ENCODE measurements around the gene LAMB4.
"Not testable (repeated sequence)": the region's sequence is repeated elsewhere in the genome, so short reads cannot be mapped to it uniquely, and the experiment has no call there.

Gene LAMB4

GRCh38 chr7:108037741-108038140, 92.4 kb downstream of the LAMB4 start:
- DNase-seq, result no peak

GRCh38 chr7:108037140-108037539, 93.0 kb downstream of the LAMB4 start:
- peak; percentile 90 for DNase-seq

GRCh38 chr7:108034586-108034985, 95.6 kb downstream of the LAMB4 start:
- DNase-seq, result no peak

- no peak for DNase-seq
Measured at GRCh38 chr7:108033776-108034497, 96.2 kb downstream of the LAMB4 start.

GRCh38 chr7:108033309-108033708, 96.9 kb downstream of the LAMB4 start:
- DNase-seq, result not testable (repeated sequence)

- DNase-seq, result no peak
Measured at GRCh38 chr7:108030516-108030915, 99.6 kb downstream of the LAMB4 start.

GRCh38 chr7:108029034-108029433, 101.1 kb downstream of the LAMB4 start:
- DNase-seq, result no peak

GRCh38 chr7:108028111-108028510, 102.0 kb downstream of the LAMB4 start:
- no peak for DNase-seq

- no peak for DNase-seq
Measured at GRCh38 chr7:108027239-108027638, 102.9 kb downstream of the LAMB4 start.

GRCh38 chr7:108026647-108027046, 103.5 kb downstream of the LAMB4 start:
- DNase-seq, result no peak

GRCh38 chr7:108026116-108026515, 104.0 kb downstream of the LAMB4 start:
- DNase-seq, result no peak

GRCh38 chr7:108024538-108024937, 105.6 kb downstream of the LAMB4 start:
- DNase-seq, result no peak

GRCh38 chr7:108020585-108020984, 109.6 kb downstream of the LAMB4 start:
- DNase-seq, result no peak

- no peak for DNase-seq
Measured at GRCh38 chr7:108018668-108019067, 111.5 kb downstream of the LAMB4 start.

GRCh38 chr7:108017776-108018151, 112.4 kb downstream of the LAMB4 start:
- DNase-seq, result no peak

- DNase-seq, result peak; percentile 68
Measured at GRCh38 chr7:108016841-108017775, 113.1 kb downstream of the LAMB4 start.

- no peak for DNase-seq
Measured at GRCh38 chr7:108015740-108016139, 114.4 kb downstream of the LAMB4 start.

GRCh38 chr7:108014747-108015682, 115.1 kb downstream of the LAMB4 start:
- no peak for DNase-seq

- DNase-seq, result no peak
Measured at GRCh38 chr7:108014215-108014614, 115.9 kb downstream of the LAMB4 start.

- DNase-seq, result no peak
Measured at GRCh38 chr7:108012499-108013430, 117.4 kb downstream of the LAMB4 start.

- DNase-seq, result no peak
Measured at GRCh38 chr7:108010377-108010776, 119.8 kb downstream of the LAMB4 start.

GRCh38 chr7:108009873-108010272, 120.3 kb downstream of the LAMB4 start:
- no peak for DNase-seq

Measured in DMS 273 treated with DMSO at 0.1 percent for 48 hours (cell line).